SK-N-SH (cell line): ENCODE measurements around the gene NPC1. TPM values are rescaled to one million over a fixed set of nuclear protein-coding genes. Genes with fewer than 3 reads are reported as not detected.

Source experiments
- CTCF ChIA-PET: fragments of 300-600, 350-600 bp; formaldehyde crosslinking; extraction: SDS; loops from one replicate; lab custom pipeline; 2021; lab: Yijun Ruan, JAX
- POLR2A ChIA-PET: fragments of 350-600 bp; sonication (Branson Sonifier 250); formaldehyde crosslinking; extraction: SDS; loops from one replicate; lab custom pipeline; 2020; ENCODE audit warnings: antibody characterized with exemption, inconsistent platforms; lab: Yijun Ruan, JAX
- DNase-seq: peaks from one replicate; pipeline ENCODE4 v3.0.0; 2012
- H2AFZ ChIP-seq: fragments of 200-600 bp; sonication (generic); 2 replicates; pipeline ENCODE4 v1.8.1; 2016; ENCODE audit warnings: antibody characterized with exemption, mild to moderate bottlenecking, low read depth
- H3F3A ChIP-seq: fragments of 200-600 bp; sonication (generic); replicated peaks from 2 replicates; pipeline ENCODE3; 2016; ENCODE audit warnings: antibody characterized with exemption, mild to moderate bottlenecking; ENCODE audit not compliant: insufficient read depth
- H3K27ac ChIP-seq, 2 experiments: fragments of 200-500 bp in 1 of 2; fragments of 200-600 bp in 1 of 2; sonication (Bioruptor generic) in 1 of 2; sonication (generic), shearing (Covaris generic) in 1 of 2; 2 replicates each; pipeline versions ENCODE4 v1.5.1 to v1.6.1; 2014 to 2016; ENCODE audit warnings: low read depth in 2 of 2, inconsistent platforms in 1 of 2, low read length in 1 of 2, mild to moderate bottlenecking in 1 of 2, mixed read lengths in 1 of 2
- H3K27me3 ChIP-seq: fragments of 200-600 bp; sonication (generic), shearing (Covaris generic); 2 replicates; pipeline ENCODE4 v1.6.1; 2016; ENCODE audit warnings: mixed run types; ENCODE audit not compliant: insufficient read depth
- H3K36me3 ChIP-seq, 2 experiments: fragments of 200-500 bp in 1 of 2; fragments of 200-600 bp in 1 of 2; sonication (Bioruptor generic) in 1 of 2; sonication (generic) in 1 of 2; replicated peaks in 1 of 2; 2 replicates each; pipeline versions ENCODE3 to v1.5.1; 2014 to 2016; ENCODE audit warnings: low read length in 1 of 2, mild to moderate bottlenecking in 1 of 2; ENCODE audit not compliant: insufficient read depth in 2 of 2, control insufficient read depth in 1 of 2
- H3K4me1 ChIP-seq, 2 experiments: fragments of 200-500 bp in 1 of 2; fragments of 200-600 bp in 1 of 2; sonication (Bioruptor generic) in 1 of 2; sonication (generic), shearing (Covaris generic) in 1 of 2; 2 replicates each; pipeline versions ENCODE4 v1.5.1 to v1.6.1; 2014 to 2016; ENCODE audit warnings: low read depth in 1 of 2, low read length in 1 of 2, mixed run types in 1 of 2; ENCODE audit not compliant: insufficient read depth in 2 of 2, control insufficient read depth in 1 of 2
- H3K4me2 ChIP-seq: fragments of 200-600 bp; sonication (generic), shearing (Covaris generic); 2 replicates; pipeline ENCODE4 v1.6.1; 2017; ENCODE audit warnings: mixed run types
- H3K4me3 ChIP-seq, 2 experiments: fragments of 200-500 bp in 1 of 2; fragments of 200-600 bp in 1 of 2; sonication (Bioruptor generic) in 1 of 2; sonication (generic), shearing (Covaris generic) in 1 of 2; 2 replicates each; pipeline versions ENCODE4 v1.5.1 to v1.8.1; 2014 to 2016; ENCODE audit warnings: low read depth in 2 of 2, inconsistent platforms in 1 of 2, low read length in 1 of 2, mild to moderate bottlenecking in 1 of 2, mixed read lengths in 1 of 2, moderate library complexity in 1 of 2
- H3K79me2 ChIP-seq: fragments of 200-600 bp; sonication (generic); 2 replicates; pipeline ENCODE4 v1.8.1; 2017; ENCODE audit warnings: mild to moderate bottlenecking; ENCODE audit not compliant: insufficient read depth
- H3K9ac ChIP-seq: fragments of 200-600 bp; sonication (generic); 2 replicates; pipeline ENCODE4 v1.6.1; 2017; ENCODE audit warnings: mixed run types
- H3K9me2 ChIP-seq: fragments of 200-600 bp; sonication (generic); 2 replicates; pipeline ENCODE4 v1.6.1; 2017; ENCODE audit warnings: mixed run types
- H3K9me3 ChIP-seq: fragments of 200-600 bp; sonication (generic); 2 replicates; pipeline ENCODE4 v1.6.1; 2017; ENCODE audit warnings: mixed run types, mild to moderate bottlenecking, moderate library complexity
- H4K20me1 ChIP-seq: fragments of 200-600 bp; sonication (generic); 2 replicates; pipeline ENCODE4 v1.6.1; 2017; ENCODE audit warnings: mild to moderate bottlenecking, mixed run types; ENCODE audit not compliant: insufficient read depth
- FOXM1 ChIP-seq: IDR thresholded peaks from 2 replicates; pipeline ENCODE4 v1.4.0; 2012; ENCODE audit warnings: low read depth, mild to moderate bottlenecking
- GABPA ChIP-seq: IDR thresholded peaks from 2 replicates; pipeline ENCODE4 v1.4.0; 2012; ENCODE audit warnings: low read depth, mild to moderate bottlenecking
- GATA2 ChIP-seq: sonication (generic); formaldehyde crosslinking; IDR thresholded peaks from 2 replicates; pipeline ENCODE4 v1.5.0; 2020; ENCODE audit warnings: mild to moderate bottlenecking, missing genetic modification reagents
- MEF2A ChIP-seq: IDR thresholded peaks from 2 replicates; pipeline ENCODE4 v1.4.0; 2012; ENCODE audit warnings: low read depth, borderline replicate concordance
- NRF1 ChIP-seq: IDR thresholded peaks from 2 replicates; pipeline ENCODE4 v1.6.1; 2012; ENCODE audit warnings: low read depth, mild to moderate bottlenecking, low read length
- POLR2AphosphoS5 ChIP-seq: IDR thresholded peaks from 2 replicates; pipeline ENCODE4 v1.6.1; 2012; ENCODE audit warnings: low read depth, low read length
- TEAD4 ChIP-seq: IDR thresholded peaks from 2 replicates; pipeline ENCODE4 v1.4.0; 2012; ENCODE audit warnings: mild to moderate bottlenecking, borderline replicate concordance; ENCODE audit not compliant: insufficient read depth
- USF2 ChIP-seq: fragments of 150-350 bp; IDR thresholded peaks from 2 replicates; pipeline ENCODE4 v1.6.1; 2017; ENCODE audit warnings: antibody characterized with exemption, low read length, low read depth, borderline replicate concordance
- WGBS: methylation state at CpG from one replicate; pipeline ENCODE4 v1.1.6; 2017; ENCODE audit warnings: low lambda C conversion rate; 5-methylcytosine and 5-hydroxymethylcytosine counted together
- polyA plus RNA-seq, 3 experiments: library from polyadenylated mRNA; depleted of rRNA; stranded (reverse); fragments of >200 nt; gene quantifications; 2 replicates each; pipeline ENCODE4 v1.2.3, GENCODE V29; 2012
- TF ChIP-seq, protein P1 (sequence below): IDR thresholded peaks from 2 replicates; pipeline ENCODE4; 2012

Gene NPC1
- polyA plus RNA-seq, 1 of the 3 experiments (the other 2 are of a cell fraction): 23.9 TPM

GRCh38 chr18:23534276-23534675 lies 52.0 kb downstream of the NPC1 start:
- no peaks in the 10 kb centered on the region for H3K9me2 ChIP-seq
- no peaks in the 10 kb centered on the region for H3K9me3 ChIP-seq
- 91% methylated on average over 3 of the region's 16 CpGs for WGBS
- peaks cover 0 to 7% of the 10 kb centered on the region in 2 experiments; a peak in 2 of 4 replicates for H3K4me1 ChIP-seq
- H3F3A ChIP-seq: peaks cover 11% of the 10 kb centered on the region
- no peak for DNase-seq
- no peaks in the 10 kb centered on the region for H4K20me1 ChIP-seq
- no peak for TF ChIP-seq GABPA
- no peak for TF ChIP-seq USF2
- no peak for TF ChIP-seq NRF1
- TF ChIP-seq MEF2A: no peak
- no peak for TF ChIP-seq FOXM1
- no peak for TF ChIP-seq GATA2 (CRISPR knock-in tag)
- ChIA-PET POLR2A (no interaction called here), CTCF (interaction anchor here (0.9 to 2.4 kb wide), 3 partner anchors 15 to 29 kb away, joined by 3 to 8 read pairs (median 3); no protein-coding TSS in a partner anchor)
- no peak overlapping the region for H3K27ac ChIP-seq
- H3K4me2 ChIP-seq: no peak overlapping the region
- H3K4me3 ChIP-seq: no peak overlapping the region
- peaks cover 67 to 87% of the 10 kb centered on the region in 2 experiments for H3K36me3 ChIP-seq
- no peaks in the 10 kb centered on the region for H3K27me3 ChIP-seq
- no peak overlapping the region for H3K9ac ChIP-seq
- H2AFZ ChIP-seq: no peak overlapping the region
- no peaks in the 10 kb centered on the region for H3K79me2 ChIP-seq

GRCh38 chr18:23532848-23533247 lies 53.5 kb downstream of the NPC1 start:
- H2AFZ ChIP-seq: no peak overlapping the region
- 92% methylated on average over 4 of the region's 4 CpGs for WGBS
- peaks cover 18% of the 10 kb centered on the region for H3F3A ChIP-seq
- H3K9ac ChIP-seq: no peak overlapping the region
- H3K27me3 ChIP-seq: no peaks in the 10 kb centered on the region
- H3K4me3 ChIP-seq: no peak overlapping the region
- TF ChIP-seq POLR2AphosphoS5: no peak
- TF ChIP-seq TEAD4: no peak
- TF ChIP-seq, all 33 proteins: peak for 0
- no peak overlapping the region for H3K4me2 ChIP-seq
- H3K79me2 ChIP-seq: no peaks in the 10 kb centered on the region
- no peak for DNase-seq
- H3K4me1 ChIP-seq: peaks cover 0 to 18% of the 10 kb centered on the region in 2 experiments; a peak in 2 of 4 replicates
- POLR2A ChIA-PET: no interaction called here
- H3K9me2 ChIP-seq: no peaks in the 10 kb centered on the region
- no peaks in the 10 kb centered on the region for H4K20me1 ChIP-seq
- CTCF ChIA-PET: interaction anchor here (1.1 to 1.6 kb wide), 4 partner anchors 10 to 28 kb away, joined by 3 to 8 read pairs (median 3); no protein-coding TSS in a partner anchor
- no peaks in the 10 kb centered on the region for H3K9me3 ChIP-seq
- no peak overlapping the region for H3K27ac ChIP-seq
- H3K36me3 ChIP-seq: peaks cover 58 to 83% of the 10 kb centered on the region in 2 experiments

GRCh38 chr18:23531912-23532311 lies 54.4 kb downstream of the NPC1 start:
- no peaks in the 10 kb centered on the region for H3K9me3 ChIP-seq
- 96% methylated on average over 13 of the region's 13 CpGs for WGBS
- no peaks in the 10 kb centered on the region; the same call in 1 of the 2 replicates for H3K79me2 ChIP-seq
- H3K4me2 ChIP-seq: no peak overlapping the region
- POLR2A ChIA-PET: no interaction called here
- no peaks in the 10 kb centered on the region for H4K20me1 ChIP-seq
- no peaks in the 10 kb centered on the region for H3K27me3 ChIP-seq
- no peak overlapping the region for H3K27ac ChIP-seq
- no peak overlapping the region for H3K4me3 ChIP-seq
- CTCF ChIA-PET: interaction anchor here (1.0 to 1.4 kb wide), 5 partner anchors 9 to 17 kb away, joined by 3 to 8 read pairs (median 3); no protein-coding TSS in a partner anchor
- peaks cover 51 to 82% of the 10 kb centered on the region in 2 experiments for H3K36me3 ChIP-seq
- no peaks in the 10 kb centered on the region for H3K9me2 ChIP-seq
- no peak for DNase-seq
- TF ChIP-seq, protein P1, sequence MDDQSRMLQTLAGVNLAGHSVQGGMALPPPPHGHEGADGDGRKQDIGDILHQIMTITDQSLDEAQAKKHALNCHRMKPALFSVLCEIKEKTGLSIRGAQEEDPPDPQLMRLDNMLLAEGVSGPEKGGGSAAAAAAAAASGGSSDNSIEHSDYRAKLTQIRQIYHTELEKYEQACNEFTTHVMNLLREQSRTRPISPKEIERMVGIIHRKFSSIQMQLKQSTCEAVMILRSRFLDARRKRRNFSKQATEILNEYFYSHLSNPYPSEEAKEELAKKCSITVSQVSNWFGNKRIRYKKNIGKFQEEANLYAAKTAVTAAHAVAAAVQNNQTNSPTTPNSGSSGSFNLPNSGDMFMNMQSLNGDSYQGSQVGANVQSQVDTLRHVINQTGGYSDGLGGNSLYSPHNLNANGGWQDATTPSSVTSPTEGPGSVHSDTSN: no peak
- TF ChIP-seq, all 33 proteins: peak for 0
- H3F3A ChIP-seq: peaks cover 18% of the 10 kb centered on the region
- no peak overlapping the region for H2AFZ ChIP-seq
- no peak overlapping the region for H3K9ac ChIP-seq
- peaks cover 0 to 18% of the 10 kb centered on the region in 2 experiments; a peak in 2 of 4 replicates for H3K4me1 ChIP-seq
